IPS-20b (cell line): ENCODE results near the gene LCE1E.

ENCODE experiments used
- H3K27ac ChIP-seq: one replicate; pipeline ENCODE4 v1.5.1; 2013; ENCODE audit warnings: low read length
- H3K27me3 ChIP-seq: 2 replicates; pipeline ENCODE4 v1.6.1; 2013; ENCODE audit warnings: mild to moderate bottlenecking, low read length, inconsistent platforms; ENCODE audit not compliant: insufficient read depth
- H3K36me3 ChIP-seq: 2 replicates; pipeline ENCODE4 v1.6.1; 2013; ENCODE audit warnings: low read depth, mild to moderate bottlenecking, inconsistent platforms, low read length, moderate library complexity; ENCODE audit not compliant: insufficient read depth
- H3K4me1 ChIP-seq: 2 replicates; pipeline ENCODE4 v1.6.1; 2013; ENCODE audit warnings: mild to moderate bottlenecking, control low read depth, inconsistent platforms, low read length, moderate library complexity; ENCODE audit not compliant: insufficient read depth
- H3K4me3 ChIP-seq: 2 replicates; pipeline ENCODE4 v1.5.1; 2013; ENCODE audit warnings: mild to moderate bottlenecking, low read length, inconsistent platforms
- H3K9ac ChIP-seq: 2 replicates; pipeline ENCODE4 v1.6.1; 2013; ENCODE audit warnings: low read depth, mild to moderate bottlenecking, inconsistent platforms, low read length, moderate library complexity
- H3K9me3 ChIP-seq: 2 replicates; pipeline ENCODE4 v1.6.1; 2013; ENCODE audit warnings: mild to moderate bottlenecking, low read depth, low read length, inconsistent platforms; ENCODE audit not compliant: insufficient read depth

The LCE1E gene, protein sequence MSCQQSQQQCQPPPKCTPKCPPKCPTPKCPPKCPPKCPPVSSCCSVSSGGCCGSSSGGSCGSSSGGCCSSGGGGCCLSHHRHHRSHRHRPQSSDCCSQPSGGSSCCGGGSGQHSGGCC

DNA sequence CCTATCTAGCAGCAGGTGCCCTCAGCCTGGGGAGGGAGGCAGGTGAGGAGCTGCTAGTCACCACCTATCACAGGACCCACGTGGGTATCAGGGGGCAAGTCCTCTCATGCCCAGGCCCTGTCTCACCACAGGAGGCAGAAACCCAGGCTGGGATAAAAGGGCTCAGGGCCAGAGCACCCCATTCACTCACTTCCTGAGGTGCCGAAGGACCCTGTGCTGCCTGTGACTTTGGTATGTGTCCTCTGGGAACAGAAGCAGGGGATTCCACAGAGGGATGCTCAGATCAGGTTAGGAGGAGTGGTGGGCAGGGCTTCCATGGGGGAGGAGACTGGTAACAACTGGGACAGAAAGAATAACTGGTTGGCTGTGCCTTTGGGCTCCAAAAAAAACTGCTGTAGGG, at the start of gene LCE1E:
Gene LCE1E, plus strand, starts transcription at position 181 of the 400 bp plus-strand sequence. CDS start 1,043 bp downstream, outside the sequence.
- Histone ChIP-seq H3K4me3 (no peak within 1 kb of the TSS), H3K4me1 (no peaks in the 10 kb centered on the region), H3K27me3 (no peaks in the 10 kb centered on the region), H3K9ac (no peak within 1 kb of the TSS), H3K36me3 (no peaks in the 10 kb centered on the region), H3K27ac (no peak within 1 kb of the TSS), H3K9me3 (peaks cover 35% of the 10 kb centered on the region)

DNA sequence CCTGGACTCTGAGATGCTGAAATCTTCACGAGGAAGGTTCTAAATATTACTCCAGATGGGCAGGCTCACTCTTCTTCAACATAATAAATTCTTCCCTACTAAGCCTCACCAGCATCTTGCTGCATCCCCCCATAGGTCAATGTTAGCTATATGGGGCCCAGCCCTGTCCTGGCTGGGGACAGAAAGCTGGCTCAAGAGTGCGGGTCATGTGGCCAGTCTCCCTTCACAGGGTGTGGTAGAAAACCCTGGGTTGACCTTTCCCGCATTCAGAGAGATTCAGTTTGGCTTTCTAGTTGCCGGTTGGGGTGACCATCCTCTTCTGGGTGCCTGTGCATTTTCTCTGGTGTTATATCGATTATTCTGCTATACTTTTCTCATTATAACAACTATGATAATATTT, 48.1 kb upstream of the LCE1E start:
- Histone ChIP-seq H3K4me3 (no peak overlapping the region), H3K36me3 (no peaks in the 10 kb centered on the region), H3K9ac (no peak overlapping the region), H3K27me3 (no peaks in the 10 kb centered on the region), H3K4me1 (no peaks in the 10 kb centered on the region), H3K27ac (no peak overlapping the region), H3K9me3 (peaks cover 50% of the 10 kb centered on the region)

DNA sequence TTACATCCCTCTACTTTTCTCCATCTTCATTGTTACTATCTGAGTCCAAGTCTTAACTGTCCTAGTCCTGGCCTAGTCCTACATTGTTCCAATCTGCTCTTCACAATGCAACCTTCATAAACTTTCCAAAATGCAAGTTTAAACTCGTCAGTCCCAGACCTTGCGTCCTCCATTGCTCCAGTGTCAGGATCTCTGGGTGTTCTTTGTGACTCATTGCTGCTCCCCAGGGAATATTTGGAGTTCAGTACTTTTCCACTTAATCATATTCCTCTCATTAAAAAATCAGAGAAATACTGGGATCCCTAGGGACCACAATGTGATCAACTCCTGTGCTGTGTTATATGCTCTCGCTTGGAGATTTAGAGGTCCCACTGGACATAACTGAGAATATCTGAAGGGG, 46.2 kb upstream of the LCE1E start:
- Histone ChIP-seq H3K27ac (no peak overlapping the region), H3K27me3 (no peaks in the 10 kb centered on the region), H3K9ac (no peak overlapping the region), H3K4me3 (no peak overlapping the region), H3K36me3 (no peaks in the 10 kb centered on the region), H3K4me1 (no peaks in the 10 kb centered on the region), H3K9me3 (peaks cover 54% of the 10 kb centered on the region)

DNA sequence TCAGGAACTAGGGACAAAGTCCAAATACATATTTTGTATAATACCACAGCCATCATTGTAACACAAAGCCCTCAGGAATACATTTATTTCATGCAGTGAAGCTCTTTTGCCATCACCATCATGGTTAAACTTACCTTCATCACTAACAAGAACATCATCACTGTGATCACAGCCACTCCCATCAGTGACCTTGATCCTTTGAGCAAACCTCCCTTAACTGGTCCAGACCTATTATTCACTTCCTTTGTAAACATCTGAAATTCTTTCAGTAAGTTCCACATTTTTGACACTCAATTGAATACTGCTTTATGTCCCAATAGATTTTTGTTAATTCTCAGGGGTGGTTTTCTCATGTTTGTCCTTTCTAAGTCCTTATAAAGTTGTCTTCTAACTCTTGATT, 44.4 kb upstream of the LCE1E start:
- Histone ChIP-seq H3K27me3 (no peaks in the 10 kb centered on the region), H3K4me1 (no peaks in the 10 kb centered on the region), H3K27ac (no peak overlapping the region), H3K9ac (no peak overlapping the region), H3K36me3 (no peaks in the 10 kb centered on the region), H3K4me3 (no peak overlapping the region), H3K9me3 (peaks cover 53% of the 10 kb centered on the region)

DNA sequence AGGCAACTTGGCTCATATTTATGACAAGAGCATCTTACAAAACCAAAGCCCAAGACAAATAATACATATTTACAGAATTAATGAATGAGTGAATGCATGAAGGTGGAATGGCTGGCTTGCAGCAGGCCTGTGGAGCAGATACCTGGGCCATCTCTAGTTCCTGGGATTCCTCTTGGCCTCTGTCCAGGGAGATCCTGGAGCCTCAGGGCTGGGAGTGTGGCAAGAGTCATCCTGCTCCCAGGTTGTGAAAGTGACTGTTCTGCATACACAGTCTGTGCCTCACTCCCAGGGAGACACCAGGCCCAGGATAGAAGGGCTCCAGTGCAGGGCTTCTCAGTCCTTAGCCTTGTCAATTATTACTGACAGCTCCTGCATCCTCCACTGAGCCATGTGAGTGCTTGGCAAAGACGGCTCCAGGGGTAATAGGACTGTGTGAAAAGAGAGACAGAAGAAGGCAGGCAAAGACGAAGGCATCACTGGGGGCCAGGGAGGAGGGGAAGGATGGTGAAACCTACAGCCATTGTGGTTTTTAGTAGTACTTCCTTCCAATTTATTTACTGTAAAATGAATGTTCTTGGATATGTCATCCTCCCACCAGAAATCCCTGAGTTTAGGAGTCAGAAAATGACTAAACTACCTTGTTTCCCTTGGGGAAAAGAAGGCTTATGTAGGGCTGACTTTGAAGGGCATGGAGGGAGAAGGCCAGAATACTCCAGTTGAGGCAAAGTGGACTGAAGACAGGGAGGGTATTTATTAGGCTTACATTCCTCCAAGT, 42.5 kb upstream of the LCE1E start:
- Histone ChIP-seq H3K27me3 (no peaks in the 10 kb centered on the region), H3K4me1 (no peaks in the 10 kb centered on the region)

DNA sequence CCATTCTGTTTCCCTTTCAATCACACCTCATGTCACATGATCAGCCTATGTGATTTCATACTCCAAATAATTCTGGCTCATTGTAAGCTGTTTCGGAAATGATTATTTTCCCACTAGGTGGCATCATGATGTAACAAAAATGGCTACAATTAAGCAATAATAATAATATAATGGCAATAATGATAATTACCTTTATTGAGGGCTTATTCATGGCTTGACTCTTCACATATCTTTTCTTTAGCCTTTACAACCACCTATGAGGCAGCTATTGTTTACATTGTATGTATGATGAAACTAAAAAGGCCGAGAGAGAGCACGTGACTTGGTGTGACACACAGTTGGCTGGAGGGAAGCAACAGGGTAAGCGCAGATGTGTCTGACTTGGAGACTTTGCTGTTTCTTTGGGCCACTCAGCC, 40.8 kb upstream of the LCE1E start:
- H3K4me1 ChIP-seq: no peaks in the 10 kb centered on the region
- H3K4me3 ChIP-seq: no peak overlapping the region
- no peaks in the 10 kb centered on the region for H3K27me3 ChIP-seq
- no peak overlapping the region for H3K27ac ChIP-seq
- H3K9me3 ChIP-seq: peaks cover 49% of the 10 kb centered on the region
- H3K9ac ChIP-seq: no peak overlapping the region
- H3K36me3 ChIP-seq: no peaks in the 10 kb centered on the region

More for the DNA sequence above, 42.5 kb upstream of the LCE1E start:
- H3K4me3 ChIP-seq: no peak overlapping the region
- H3K9me3 ChIP-seq: peaks cover 56% of the 10 kb centered on the region
- no peaks in the 10 kb centered on the region for H3K36me3 ChIP-seq
- H3K27ac ChIP-seq: no peak overlapping the region
- no peak overlapping the region for H3K9ac ChIP-seq

DNA sequence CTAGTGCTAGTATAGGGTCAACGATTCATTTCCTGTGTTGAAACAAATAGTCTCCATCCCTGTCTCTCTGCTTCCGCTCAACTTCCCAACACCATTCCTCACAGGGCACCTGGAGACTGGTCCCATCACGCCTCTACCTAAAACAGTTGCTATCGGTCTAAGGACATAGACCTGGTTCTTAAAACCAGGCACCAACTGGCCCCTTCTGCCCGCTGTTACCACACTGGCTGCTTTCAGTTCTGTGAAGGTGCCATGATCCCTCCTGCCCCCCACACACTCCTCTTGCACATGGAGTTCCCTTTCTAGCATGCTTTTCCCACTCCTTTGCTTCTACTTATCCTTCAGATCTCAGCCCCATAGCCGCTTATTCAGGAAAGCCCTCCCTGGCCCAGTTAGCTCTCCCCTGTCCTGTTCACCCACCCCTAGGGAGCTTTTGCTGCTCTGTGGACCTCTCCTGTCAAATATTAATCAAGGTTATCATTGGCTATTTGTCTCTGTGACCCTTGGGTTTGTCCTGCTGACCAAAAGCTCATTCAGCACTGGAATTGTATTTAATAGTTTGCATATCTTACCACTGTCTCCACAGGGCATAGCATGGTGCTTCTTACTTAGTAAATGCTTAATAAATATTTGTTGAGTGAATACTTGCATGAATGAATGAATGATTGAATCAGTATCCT, 40.2 kb upstream of the LCE1E start:
- Histone ChIP-seq H3K4me1 (no peaks in the 10 kb centered on the region), H3K9ac (no peak overlapping the region), H3K9me3 (peaks cover 55% of the 10 kb centered on the region), H3K4me3 (no peak overlapping the region), H3K27ac (no peak overlapping the region), H3K27me3 (no peaks in the 10 kb centered on the region), H3K36me3 (no peaks in the 10 kb centered on the region)

DNA sequence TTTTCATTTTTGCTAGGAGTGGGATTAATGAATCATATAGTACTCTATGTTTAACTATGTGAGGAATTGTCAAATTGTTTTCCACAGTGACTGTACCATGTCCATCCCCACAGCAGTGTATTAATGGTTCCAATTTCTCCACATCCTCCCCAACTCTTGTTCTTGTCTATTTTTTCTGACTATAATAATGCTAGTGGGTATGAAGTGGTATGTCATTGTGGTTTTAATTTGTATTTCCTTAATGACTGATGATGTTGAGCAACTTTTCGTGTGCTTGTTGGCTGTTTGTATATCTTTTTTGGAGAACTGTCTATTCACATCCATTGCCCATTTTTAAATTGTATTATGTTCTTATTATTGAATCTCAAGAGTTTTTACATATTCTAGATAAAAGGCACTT, 38.2 kb upstream of the LCE1E start:
- Histone ChIP-seq H3K27ac (no peak overlapping the region), H3K9ac (no peak overlapping the region), H3K36me3 (no peaks in the 10 kb centered on the region), H3K9me3 (peaks cover 48% of the 10 kb centered on the region), H3K27me3 (no peaks in the 10 kb centered on the region), H3K4me1 (no peaks in the 10 kb centered on the region), H3K4me3 (no peak overlapping the region)

DNA sequence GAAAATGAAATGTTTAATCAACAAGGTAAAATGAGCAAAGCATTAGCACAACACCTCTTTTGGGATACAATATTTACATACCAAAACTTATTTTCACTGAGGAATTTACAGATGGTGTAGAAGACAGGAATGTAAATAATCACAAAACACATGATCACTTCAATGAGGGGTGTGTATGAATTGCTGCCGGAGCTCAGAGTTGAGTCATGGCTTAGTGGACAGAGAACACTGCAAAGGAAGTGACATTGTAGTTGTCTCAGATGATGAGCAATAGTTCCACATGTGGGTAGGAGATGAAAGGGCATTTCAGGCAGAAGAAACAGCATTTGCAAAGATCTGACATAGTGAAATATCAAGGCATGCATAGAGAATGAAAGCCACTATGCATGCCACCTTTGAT, 33.8 kb upstream of the LCE1E start:
- Histone ChIP-seq H3K9me3 (peaks cover 45% of the 10 kb centered on the region), H3K27ac (no peak overlapping the region), H3K4me3 (no peak overlapping the region), H3K36me3 (no peaks in the 10 kb centered on the region), H3K27me3 (no peaks in the 10 kb centered on the region), H3K9ac (no peak overlapping the region), H3K4me1 (no peaks in the 10 kb centered on the region)

DNA sequence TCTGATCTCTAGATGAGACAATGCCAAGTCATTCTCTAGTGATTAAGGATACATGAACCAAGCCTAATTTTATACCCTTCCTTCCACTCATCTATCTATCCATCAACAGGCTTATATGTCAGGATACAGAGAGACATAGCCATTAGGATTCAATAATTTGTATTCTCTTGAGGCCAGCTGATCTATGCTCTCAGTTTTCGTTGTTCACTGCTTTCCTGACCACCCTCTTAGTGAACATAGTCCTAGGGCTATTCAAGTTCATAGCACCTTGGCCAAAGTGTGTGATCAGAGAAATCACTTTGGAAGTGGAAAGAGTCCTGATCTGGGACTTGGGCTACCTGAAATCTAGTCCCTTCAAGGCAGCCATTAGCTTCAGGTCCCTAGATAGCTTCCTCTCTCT, 32.5 kb upstream of the LCE1E start:
- Histone ChIP-seq H3K27ac (no peak overlapping the region), H3K27me3 (no peaks in the 10 kb centered on the region), H3K4me3 (no peak overlapping the region), H3K9me3 (peaks cover 46% of the 10 kb centered on the region), H3K9ac (no peak overlapping the region), H3K36me3 (no peaks in the 10 kb centered on the region), H3K4me1 (no peaks in the 10 kb centered on the region)

DNA sequence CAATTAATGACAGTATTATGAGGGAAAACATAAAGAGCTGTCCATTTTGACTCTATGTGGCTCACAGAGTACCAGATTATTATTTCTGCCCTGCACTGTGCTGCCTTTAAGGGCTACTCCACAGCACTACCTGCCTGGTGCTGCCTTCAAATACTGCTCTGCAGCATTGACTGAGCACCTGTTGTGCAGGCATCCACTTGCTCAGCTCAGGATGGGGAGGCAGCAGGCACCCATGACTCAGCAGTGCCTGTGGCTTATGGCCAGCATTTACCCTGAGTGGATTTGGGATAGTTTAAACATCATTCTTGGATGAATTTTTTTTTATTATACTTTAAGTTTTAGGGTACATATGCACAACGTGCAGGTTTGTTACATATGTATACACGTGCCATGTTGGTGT, 29.2 kb upstream of the LCE1E start:
- Histone ChIP-seq H3K27ac (no peak overlapping the region), H3K9ac (no peak overlapping the region), H3K36me3 (no peaks in the 10 kb centered on the region), H3K9me3 (peaks cover 67% of the 10 kb centered on the region), H3K27me3 (no peaks in the 10 kb centered on the region), H3K4me3 (no peak overlapping the region), H3K4me1 (no peaks in the 10 kb centered on the region)

DNA sequence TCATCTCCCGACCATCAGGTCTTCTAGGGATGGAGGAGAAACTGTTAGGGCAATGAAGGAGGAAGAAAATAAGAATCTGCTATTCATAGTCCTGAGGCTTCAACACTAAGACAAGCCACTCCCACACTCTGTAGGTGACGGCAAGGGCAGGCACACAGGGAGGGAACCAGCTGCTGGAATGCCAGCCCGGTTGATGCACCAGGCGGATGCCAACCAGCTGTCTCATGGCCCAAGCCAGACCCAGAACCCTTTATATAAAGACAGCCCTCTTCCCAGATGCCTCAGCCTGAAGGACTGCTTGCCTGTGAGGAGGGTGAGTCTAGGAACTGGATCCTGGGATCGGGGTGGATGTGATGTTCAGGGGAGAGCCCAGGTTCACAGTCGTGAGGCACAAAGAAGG, 28.3 kb upstream of the LCE1E start, which contains the start of gene KPRP:
Gene KPRP, plus strand, starts transcription at position 279 of the 400 bp plus-strand sequence. CDS start 1,564 bp downstream, outside the sequence.
- no peaks in the 10 kb centered on the region for H3K4me1 ChIP-seq
- no peaks in the 10 kb centered on the region for H3K27me3 ChIP-seq
- peaks cover 66% of the 10 kb centered on the region for H3K9me3 ChIP-seq
- H3K27ac ChIP-seq: no peak within 1 kb of the TSS
- no peaks in the 10 kb centered on the region for H3K36me3 ChIP-seq
- no peak within 1 kb of the TSS for H3K4me3 ChIP-seq
- no peak within 1 kb of the TSS for H3K9ac ChIP-seq
